Sciatic nerve (tissue), 2 donors: ENCODE data around the gene ST8SIA5. TPM values are rescaled to one million over a fixed set of nuclear protein-coding genes. Genes with fewer than 3 reads are reported as not detected.

Source experiments
- ATAC-seq: fragments of 200-7000 bp; cut with Tn5 transposase; one replicate; pipeline ENCODE4 v1.9.1; 2020; ENCODE audit warnings: mild to moderate bottlenecking, moderate library complexity
- DNase-seq: peaks from one replicate; pipeline ENCODE4 v3.0.0-alpha.2; 2020; ENCODE audit warnings: low spot score
- intact Hi-C: fragments of 100-400 bp; cut with DNase I; formaldehyde crosslinking; loops from one replicate; pipeline ENCODE4 v1.14.2; 2022
- total RNA-seq: library from RNA; stranded (reverse); fragmentation: NEBNext Ultra II Directional; extraction: Animal tissue kit (Norgen Biotek cat#: 25700); gene quantifications from one replicate; pipeline ENCODE4 v1.2.1, GENCODE V29; 2021
- donor health status: DM: no; HTN: no; CAD: no.
- donor health status: DM: no; HTN: no; CAD: no.

Gene ST8SIA5
- total RNA-seq, 1 donor from 2014 or later = 0.22 TPM

- DNase-seq (no peak), ATAC-seq (no peak)
- intact Hi-C loops = no loop called here
These were observed 5.0 kb downstream of the ST8SIA5 start for GRCh38 chr18:46751882-46752281.

- no peak for DNase-seq
- intact Hi-C loops = no loop called here
- ATAC-seq = no peak
These were observed 6.2 kb downstream of the ST8SIA5 start for GRCh38 chr18:46750626-46751025.

- intact Hi-C loops = no loop called here
- no peak for ATAC-seq
These were observed 8.4 kb downstream of the ST8SIA5 start for GRCh38 chr18:46748466-46748865.

GRCh38 chr18:46740046-46740445, 16.8 kb downstream of the ST8SIA5 start:
- intact Hi-C loops = no loop called here
- ATAC-seq (no peak), DNase-seq (no peak)

More at GRCh38 chr18:46748466-46748865, 8.4 kb downstream of the ST8SIA5 start:
- DNase-seq = no peak

GRCh38 chr18:46738491-46738890, 18.4 kb downstream of the ST8SIA5 start:
- intact Hi-C loops = no loop called here
- no peak for ATAC-seq
- no peak for DNase-seq

GRCh38 chr18:46736736-46737135, 20.1 kb downstream of the ST8SIA5 start:
- DNase-seq (no peak), ATAC-seq (no peak)
- intact Hi-C loops = no loop called here

- DNase-seq = no peak
- intact Hi-C loops = no loop called here
- ATAC-seq = no peak
These were observed 20.7 kb downstream of the ST8SIA5 start for GRCh38 chr18:46736135-46736534.

GRCh38 chr18:46734981-46735380, 21.9 kb downstream of the ST8SIA5 start:
- DNase-seq = no peak
- intact Hi-C loops = no loop called here
- ATAC-seq = no peak

- DNase-seq = no peak
- ATAC-seq = no peak
- intact Hi-C loops = no loop called here
These were observed 23.0 kb downstream of the ST8SIA5 start for GRCh38 chr18:46733872-46734271.

GRCh38 chr18:46732801-46733200, 24.1 kb downstream of the ST8SIA5 start:
- DNase-seq (no peak), ATAC-seq (no peak)
- intact Hi-C loops = no loop called here

- DNase-seq = no peak
- intact Hi-C loops = no loop called here
These were observed 24.7 kb downstream of the ST8SIA5 start for GRCh38 chr18:46732201-46732600.

GRCh38 chr18:46731316-46731715, 25.5 kb downstream of the ST8SIA5 start:
- intact Hi-C loops = no loop called here
- DNase-seq (no peak), ATAC-seq (no peak)

More at GRCh38 chr18:46732201-46732600, 24.7 kb downstream of the ST8SIA5 start:
- ATAC-seq = no peak

GRCh38 chr18:46728219-46728930, 28.5 kb downstream of the ST8SIA5 start:
- intact Hi-C loops = no loop called here
- DNase-seq (no peak), ATAC-seq (no peak)

- intact Hi-C loops = no loop called here
- ATAC-seq = no peak
- no peak for DNase-seq
These were observed 29.7 kb downstream of the ST8SIA5 start for GRCh38 chr18:46727177-46727576.

- intact Hi-C loops = no loop called here
- ATAC-seq (no peak), DNase-seq (no peak)
These were observed 31.5 kb downstream of the ST8SIA5 start for GRCh38 chr18:46725310-46725709.

GRCh38 chr18:46723856-46724415, 32.9 kb downstream of the ST8SIA5 start:
- DNase-seq (no peak), ATAC-seq (no peak)
- intact Hi-C loops = no loop called here

- intact Hi-C loops = no loop called here
- ATAC-seq (no peak), DNase-seq (no peak)
These were observed 34.8 kb downstream of the ST8SIA5 start for GRCh38 chr18:46722051-46722450.

GRCh38 chr18:46721331-46721730, 35.5 kb downstream of the ST8SIA5 start:
- DNase-seq = no peak
- ATAC-seq = no peak
- intact Hi-C loops = no loop called here

- no peak for ATAC-seq
- DNase-seq = no peak
- intact Hi-C loops = no loop called here
These were observed 36.3 kb downstream of the ST8SIA5 start for GRCh38 chr18:46720521-46720920.

- intact Hi-C loops = no loop called here
- no peak for ATAC-seq
- no peak for DNase-seq
These were observed 36.8 kb downstream of the ST8SIA5 start for GRCh38 chr18:46720092-46720491.

GRCh38 chr18:46719388-46719787, 37.5 kb downstream of the ST8SIA5 start:
- DNase-seq = no peak
- intact Hi-C loops = no loop called here
- no peak for ATAC-seq
